Sigmoid colon (tissue), 7 donors: ENCODE data around the gene TAS2R19. TPM values are rescaled to one million over a fixed set of nuclear protein-coding genes. Genes with fewer than 3 reads are reported as not detected.

Experiments
- DNase-seq: peaks from one replicate; pipeline ENCODE4 v3.0.0-alpha.2; 2019
- H3K27ac ChIP-seq, 4 donors: fragments of 200-600 bp; sonication (generic); one replicate each; pipeline ENCODE4 v1.5.1; 2016 to 2019; ENCODE audit warnings: mild to moderate bottlenecking in 1 of 4
- H3K27me3 ChIP-seq, 3 donors: fragments of 200-600 bp; sonication (generic); one replicate each; pipeline ENCODE4 v1.5.1; 2019; ENCODE audit warnings: mild to moderate bottlenecking in 1 of 3
- H3K36me3 ChIP-seq, 4 donors: fragments of 200-600 bp; sonication (generic); one replicate each; pipeline ENCODE4 v1.5.1; 2016 to 2019
- H3K4me1 ChIP-seq, 4 donors: fragments of 200-600 bp; sonication (generic); one replicate each; pipeline ENCODE4 v1.5.1; 2017 to 2019
- H3K4me3 ChIP-seq, 4 donors: fragments of 200-600 bp; sonication (generic); one replicate each; pipeline ENCODE4 v1.5.1; 2017 to 2019; ENCODE audit warnings: mild to moderate bottlenecking in 2 of 4, moderate library complexity in 1 of 4
- H3K9me3 ChIP-seq, 4 donors: fragments of 200-600 bp in 3 of 4; sonication (generic) in 3 of 4; one replicate each; pipeline versions ENCODE4 v1.5.1 to v1.6.1; 2013 to 2019
- EP300 ChIP-seq, 4 donors: sonication (generic); formaldehyde crosslinking; IDR thresholded peaks; one replicate each; pipeline ENCODE4 v1.6.1; 2017; ENCODE audit warnings: antibody characterized with exemption in 4 of 4
- POLR2A ChIP-seq, 2 donors: fragments of 450-650 bp; IDR thresholded peaks; one replicate each; pipeline ENCODE4 v1.6.1; 2016; ENCODE audit warnings: antibody characterized with exemption in 2 of 2, mild to moderate bottlenecking in 2 of 2, moderate library complexity in 2 of 2
- POLR2AphosphoS5 ChIP-seq, 4 donors: sonication (generic); formaldehyde crosslinking; IDR thresholded peaks; one replicate each; pipeline ENCODE4 v1.6.1; 2017; ENCODE audit warnings: antibody characterized with exemption in 4 of 4
- WGBS, 2 donors: extraction: QIAGEN DNeasy Blood & Tissue Kit; methylation state at CpG; one replicate each; pipeline ENCODE4 v1.1.7; 2013; 5-methylcytosine and 5-hydroxymethylcytosine counted together
- intact Hi-C: fragments of 100-400 bp; cut with DNase I; formaldehyde crosslinking; loops from one replicate; pipeline ENCODE4 v1.15.1; 2023
- polyA plus RNA-seq, 3 donors: library from polyadenylated mRNA; stranded (reverse); fragments of 200-250 nt; gene quantifications; one replicate each; pipeline ENCODE4 v1.2.3, GENCODE V29; 2013
- total RNA-seq, 4 donors: library from RNA; depleted of rRNA; stranded (reverse); fragments of >200 nt; gene quantifications; one replicate each; pipeline ENCODE4 v1.1.0, GENCODE V29; 2016
- TF ChIP-seq, protein P1 (sequence below), 4 experiments: fragments of 450-650 bp in 3 of 4; fragments of 200-600 bp in 1 of 4; IDR thresholded peaks; one replicate each; pipeline ENCODE4 v1.5.1; 2016 to 2019; ENCODE audit warnings: antibody characterized with exemption in 4 of 4, mild to moderate bottlenecking in 3 of 4, moderate library complexity in 2 of 4
- donor health status: healthy with polysubstance abuse.
- donor health status: Bipolar disorder and iron deficiency.
- donor health status: healthy.

TAS2R19 gene
- total and polyA plus RNA-seq, 7 donors = 0.41 to 8.6 (median 6.1) TPM; not detected in 2

- DNase-seq = no peak
- 84 to 91% methylated on average over 2 of the region's 2 CpGs for WGBS, 2 donors
- H3K36me3 ChIP-seq = peaks cover 0 to 4% (median 0%) of the 10 kb centered on the region in 4 donors
- no peaks in the 10 kb centered on the region for H3K9me3 ChIP-seq
- TF ChIP-seq, protein P1, sequence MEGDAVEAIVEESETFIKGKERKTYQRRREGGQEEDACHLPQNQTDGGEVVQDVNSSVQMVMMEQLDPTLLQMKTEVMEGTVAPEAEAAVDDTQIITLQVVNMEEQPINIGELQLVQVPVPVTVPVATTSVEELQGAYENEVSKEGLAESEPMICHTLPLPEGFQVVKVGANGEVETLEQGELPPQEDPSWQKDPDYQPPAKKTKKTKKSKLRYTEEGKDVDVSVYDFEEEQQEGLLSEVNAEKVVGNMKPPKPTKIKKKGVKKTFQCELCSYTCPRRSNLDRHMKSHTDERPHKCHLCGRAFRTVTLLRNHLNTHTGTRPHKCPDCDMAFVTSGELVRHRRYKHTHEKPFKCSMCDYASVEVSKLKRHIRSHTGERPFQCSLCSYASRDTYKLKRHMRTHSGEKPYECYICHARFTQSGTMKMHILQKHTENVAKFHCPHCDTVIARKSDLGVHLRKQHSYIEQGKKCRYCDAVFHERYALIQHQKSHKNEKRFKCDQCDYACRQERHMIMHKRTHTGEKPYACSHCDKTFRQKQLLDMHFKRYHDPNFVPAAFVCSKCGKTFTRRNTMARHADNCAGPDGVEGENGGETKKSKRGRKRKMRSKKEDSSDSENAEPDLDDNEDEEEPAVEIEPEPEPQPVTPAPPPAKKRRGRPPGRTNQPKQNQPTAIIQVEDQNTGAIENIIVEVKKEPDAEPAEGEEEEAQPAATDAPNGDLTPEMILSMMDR (IDR thresholded peaks at IDR 0.05) = no peak
- no peaks in the 10 kb centered on the region for H3K27me3 ChIP-seq
- intact Hi-C loops = no loop called here
- no peak overlapping the region for H3K27ac ChIP-seq
- H3K4me3 ChIP-seq = no peak overlapping the region
- H3K4me1 ChIP-seq = no peaks in the 10 kb centered on the region
Measured at GRCh38 chr12:11023387-11023786, 967 bp upstream of the TAS2R19 start.

DNA sequence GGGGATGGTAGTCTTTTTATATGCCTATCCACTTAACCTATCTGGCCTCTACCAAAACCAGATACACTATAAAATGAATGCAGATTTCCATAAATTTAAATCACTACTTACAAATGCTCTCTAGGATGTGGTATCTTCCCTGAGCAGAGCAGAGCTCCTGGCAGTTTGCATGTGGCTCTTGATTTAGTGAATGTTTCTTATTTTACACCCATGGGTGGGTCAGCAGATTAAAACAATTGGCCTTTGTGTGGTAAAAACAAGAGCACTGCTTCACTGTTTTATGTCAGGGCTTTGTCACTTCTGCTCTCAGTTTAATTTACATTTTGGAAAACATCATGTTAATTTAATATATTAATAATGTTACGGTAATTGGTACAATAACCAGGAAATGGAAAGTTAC, 5.5 kb downstream of the TAS2R19 start:
- H3K27ac ChIP-seq = no peak overlapping the region
- no peak overlapping the region for H3K4me3 ChIP-seq
- DNase-seq = no peak
- H3K36me3 ChIP-seq = no peaks in the 10 kb centered on the region
- H3K4me1 ChIP-seq = no peaks in the 10 kb centered on the region
- H3K27me3 ChIP-seq = no peaks in the 10 kb centered on the region
- TF ChIP-seq EP300 (IDR thresholded peaks at IDR 0.05) = no peak
- TF ChIP-seq, protein P1 (IDR thresholded peaks at IDR 0.05) = no peak
- no peak for TF ChIP-seq POLR2AphosphoS5 (IDR thresholded peaks at IDR 0.05)
- no peak for TF ChIP-seq POLR2A (IDR thresholded peaks at IDR 0.05)
- H3K9me3 ChIP-seq = no peaks in the 10 kb centered on the region
- WGBS, 2 donors = 31 to 72% methylated on average over 1 of the region's 1 CpG
- intact Hi-C loops = no loop called here

GRCh38 chr12:11015775-11016430, 6.5 kb downstream of the TAS2R19 start:
- no peaks in the 10 kb centered on the region for H3K27me3 ChIP-seq
- H3K4me3 ChIP-seq = no peak overlapping the region
- intact Hi-C loops = no loop called here
- no peaks in the 10 kb centered on the region for H3K36me3 ChIP-seq
- TF ChIP-seq EP300 (IDR thresholded peaks at IDR 0.05) (no peak), POLR2AphosphoS5 (IDR thresholded peaks at IDR 0.05) (no peak), POLR2A (IDR thresholded peaks at IDR 0.05) (no peak)
- TF ChIP-seq, protein P1 (IDR thresholded peaks at IDR 0.05) = no peak
- DNase-seq = no peak
- H3K27ac ChIP-seq = no peak overlapping the region
- 43 to 79% methylated on average over 4 of the region's 4 CpGs for WGBS, 2 donors
- no peaks in the 10 kb centered on the region for H3K9me3 ChIP-seq
- no peaks in the 10 kb centered on the region for H3K4me1 ChIP-seq

DNA sequence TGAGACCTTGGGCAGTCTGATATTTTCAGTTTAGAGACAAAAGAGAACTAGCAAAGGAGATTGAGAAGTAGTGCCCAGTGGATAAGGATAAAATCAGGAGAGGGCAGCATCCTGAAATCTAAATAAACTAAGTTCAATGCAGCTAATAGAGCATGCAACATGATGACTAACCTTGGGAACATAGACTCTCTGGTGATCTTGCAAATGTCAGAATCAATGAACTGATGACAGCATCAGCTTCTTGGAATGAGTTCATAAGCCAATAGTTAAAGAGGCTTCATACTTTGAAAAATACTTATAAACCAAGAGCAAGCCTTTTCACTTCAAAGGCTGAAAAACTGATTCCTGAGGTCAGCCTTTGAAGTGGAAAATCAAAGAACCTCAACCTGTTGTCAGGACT, 8.2 kb downstream of the TAS2R19 start:
- no peaks in the 10 kb centered on the region for H3K27me3 ChIP-seq
- no peaks in the 10 kb centered on the region for H3K4me1 ChIP-seq
- intact Hi-C loops = no loop called here
- no peaks in the 10 kb centered on the region for H3K9me3 ChIP-seq
- no peak overlapping the region for H3K27ac ChIP-seq
- TF ChIP-seq POLR2AphosphoS5 (IDR thresholded peaks at IDR 0.05) = no peak
- no peak for TF ChIP-seq EP300 (IDR thresholded peaks at IDR 0.05)
- no peak for TF ChIP-seq POLR2A (IDR thresholded peaks at IDR 0.05)
- TF ChIP-seq, protein P1 (IDR thresholded peaks at IDR 0.05) = no peak
- no peaks in the 10 kb centered on the region for H3K36me3 ChIP-seq
- H3K4me3 ChIP-seq = no peak overlapping the region
- DNase-seq = no peak

- TF ChIP-seq, protein P1 (IDR thresholded peaks at IDR 0.05) = no peak
- no peak for TF ChIP-seq POLR2A (IDR thresholded peaks at IDR 0.05)
- TF ChIP-seq EP300 (IDR thresholded peaks at IDR 0.05) = no peak
- TF ChIP-seq POLR2AphosphoS5 (IDR thresholded peaks at IDR 0.05) = no peak
- DNase-seq = no peak
- Histone ChIP-seq H3K27ac (no peak overlapping the region), H3K4me3 (no peak overlapping the region), H3K9me3 (no peaks in the 10 kb centered on the region), H3K27me3 (no peaks in the 10 kb centered on the region), H3K4me1 (no peaks in the 10 kb centered on the region), H3K36me3 (no peaks in the 10 kb centered on the region)
- WGBS, 2 donors = 97 to 98% methylated on average over 1 of the region's 1 CpG
- intact Hi-C loops = no loop called here
Measured at GRCh38 chr12:11007608-11008007, 14.8 kb downstream of the TAS2R19 start.
